ENCODE results near the gene PTPN12. TPM values are rescaled to one million over a fixed set of nuclear protein-coding genes. Genes with fewer than 3 reads are reported as not detected.
A peak's percentile ranks its signal among the peaks of the same experiment; 100 is the strongest.
"Not testable (repeated sequence)": the region's sequence is repeated elsewhere in the genome, so short reads cannot be mapped to it uniquely, and the experiment has no call there.

The PTPN12 gene
- total RNA-seq, 1 experiment from 2014 or later: 40.9 TPM

- H3K4me3 ChIP-seq (ENCODE audit: insufficient read depth, low read depth, low read length): no peak overlapping the region
- no peaks in the 10 kb centered on the region for H3K36me3 ChIP-seq (replicated peaks; ENCODE audit: control insufficient read depth, insufficient read depth, low read length)
- H3K27me3 ChIP-seq (ENCODE audit: control insufficient read depth, insufficient read depth, low read length): no peaks in the 10 kb centered on the region
- DNase-seq: no peak
These were observed 6.1 kb upstream of the PTPN12 start for GRCh38 chr7:77531038-77531437.

DNA sequence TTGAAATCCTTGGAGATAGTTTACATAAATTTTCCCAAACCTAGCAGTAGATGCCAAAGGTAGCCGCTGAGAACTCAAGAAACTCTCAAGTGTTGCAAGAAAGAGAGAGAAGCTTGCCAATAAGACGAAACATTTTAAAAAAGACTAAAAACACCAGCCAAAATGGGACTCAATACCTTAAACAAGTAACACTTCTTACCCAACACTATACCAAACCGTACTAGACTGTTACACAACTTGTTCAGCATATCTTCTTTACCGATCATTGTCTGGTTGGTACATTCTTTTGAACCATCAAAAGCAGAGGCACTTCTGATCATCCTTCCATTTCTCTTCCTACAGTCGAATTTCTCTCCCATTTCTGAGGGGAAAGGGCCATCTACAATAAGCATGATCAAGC lies 4.8 kb upstream of the PTPN12 start:
- Histone ChIP-seq H3K36me3 (replicated peaks; ENCODE audit: control insufficient read depth, insufficient read depth, low read length) (no peaks in the 10 kb centered on the region), H3K4me3 (ENCODE audit: insufficient read depth, low read depth, low read length) (no peak overlapping the region), H3K27me3 (ENCODE audit: control insufficient read depth, insufficient read depth, low read length) (no peaks in the 10 kb centered on the region)
- DNase-seq: no peak

- not testable (repeated sequence) for H3K4me3 ChIP-seq (ENCODE audit: insufficient read depth, low read depth, low read length); H3K36me3 ChIP-seq (replicated peaks; ENCODE audit: control insufficient read depth, insufficient read depth, low read length); H3K27me3 ChIP-seq (ENCODE audit: control insufficient read depth, insufficient read depth, low read length); DNase-seq
These were observed 4.4 kb upstream of the PTPN12 start for GRCh38 chr7:77532732-77533131.

DNA sequence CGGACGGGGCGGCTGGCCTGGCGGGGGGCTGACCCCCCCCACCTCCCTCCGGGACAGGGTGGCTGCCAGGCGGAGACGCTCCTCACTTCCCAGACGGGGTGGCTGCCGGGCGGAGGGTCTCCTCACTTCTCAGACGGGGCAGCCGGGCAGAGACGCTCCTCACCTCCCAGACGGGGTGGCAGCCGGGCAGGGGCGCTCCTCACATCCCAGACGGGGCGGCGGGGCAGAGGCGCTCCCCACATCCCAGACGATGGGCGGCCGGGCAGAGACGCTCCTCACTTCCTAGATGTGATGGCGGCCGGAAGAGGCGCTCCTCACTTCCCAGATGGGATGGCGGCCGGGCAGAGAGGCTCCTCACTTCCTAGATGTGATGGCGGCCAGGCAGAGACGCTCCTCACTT lies 3.0 kb upstream of the PTPN12 start:
- DNase-seq; H3K27me3 ChIP-seq (ENCODE audit: control insufficient read depth, insufficient read depth, low read length); H3K4me3 ChIP-seq (ENCODE audit: insufficient read depth, low read depth, low read length); H3K36me3 ChIP-seq (replicated peaks; ENCODE audit: control insufficient read depth, insufficient read depth, low read length): not testable (repeated sequence)

DNA sequence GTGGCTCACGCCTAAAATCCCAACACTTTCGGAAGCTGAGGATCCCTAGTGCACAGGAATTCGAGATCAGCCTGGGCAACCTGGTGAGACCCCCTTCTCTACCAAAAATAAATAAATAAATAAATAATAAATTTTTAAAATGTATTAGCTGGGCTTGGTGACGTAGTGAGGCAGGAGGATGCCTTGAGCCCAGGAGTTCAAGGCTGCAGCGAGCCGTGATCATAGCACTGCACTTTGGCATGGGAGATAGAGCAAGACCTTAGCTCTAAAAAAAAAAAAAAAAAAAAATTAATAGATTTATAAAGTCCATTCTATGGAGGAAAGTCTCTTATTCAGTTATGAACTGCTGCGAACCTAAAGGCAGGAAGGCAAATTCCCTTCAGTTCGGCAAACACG lies 1.1 kb upstream of the PTPN12 start:
- Histone ChIP-seq H3K4me3 (ENCODE audit: insufficient read depth, low read depth, low read length) (peak overlapping the region; percentile 67), H3K27me3 (ENCODE audit: control insufficient read depth, insufficient read depth, low read length) (no peaks in the 10 kb centered on the region), H3K36me3 (replicated peaks; ENCODE audit: control insufficient read depth, insufficient read depth, low read length) (no peaks in the 10 kb centered on the region)
- DNase-seq: no peak

- Histone ChIP-seq H3K4me3 (ENCODE audit: insufficient read depth, low read depth, low read length) (peak overlapping the region; percentile 67), H3K36me3 (replicated peaks; ENCODE audit: control insufficient read depth, insufficient read depth, low read length) (no peaks in the 10 kb centered on the region), H3K27me3 (ENCODE audit: control insufficient read depth, insufficient read depth, low read length) (no peaks in the 10 kb centered on the region)
- peak; percentile 99 for DNase-seq
These were observed 521 bp upstream of the PTPN12 start for GRCh38 chr7:77536413-77537135.

- Histone ChIP-seq H3K27me3 (ENCODE audit: control insufficient read depth, insufficient read depth, low read length) (no peaks in the 10 kb centered on the region), H3K4me3 (ENCODE audit: insufficient read depth, low read depth, low read length) (peak overlapping the region; percentile 91), H3K36me3 (replicated peaks; ENCODE audit: control insufficient read depth, insufficient read depth, low read length) (no peaks in the 10 kb centered on the region; the same call in 1 of the 2 replicates)
- peak; percentile 66 for DNase-seq
These were observed 734 bp downstream of the PTPN12 start for GRCh38 chr7:77537778-77538280.

GRCh38 chr7:77538281-77539212 lies 1.5 kb downstream of the PTPN12 start:
- peak; percentile 81 for DNase-seq
- Histone ChIP-seq H3K4me3 (ENCODE audit: insufficient read depth, low read depth, low read length) (peak overlapping the region; percentile 91), H3K27me3 (ENCODE audit: control insufficient read depth, insufficient read depth, low read length) (no peaks in the 10 kb centered on the region), H3K36me3 (replicated peaks; ENCODE audit: control insufficient read depth, insufficient read depth, low read length) (no peaks in the 10 kb centered on the region; the same call in 1 of the 2 replicates)

GRCh38 chr7:77540402-77540822 lies 3.3 kb downstream of the PTPN12 start:
- Histone ChIP-seq H3K27me3 (ENCODE audit: control insufficient read depth, insufficient read depth, low read length) (no peaks in the 10 kb centered on the region), H3K4me3 (ENCODE audit: insufficient read depth, low read depth, low read length) (no peak overlapping the region), H3K36me3 (replicated peaks; ENCODE audit: control insufficient read depth, insufficient read depth, low read length) (no peaks in the 10 kb centered on the region; the same call in 1 of the 2 replicates)
- no peak for DNase-seq

DNA sequence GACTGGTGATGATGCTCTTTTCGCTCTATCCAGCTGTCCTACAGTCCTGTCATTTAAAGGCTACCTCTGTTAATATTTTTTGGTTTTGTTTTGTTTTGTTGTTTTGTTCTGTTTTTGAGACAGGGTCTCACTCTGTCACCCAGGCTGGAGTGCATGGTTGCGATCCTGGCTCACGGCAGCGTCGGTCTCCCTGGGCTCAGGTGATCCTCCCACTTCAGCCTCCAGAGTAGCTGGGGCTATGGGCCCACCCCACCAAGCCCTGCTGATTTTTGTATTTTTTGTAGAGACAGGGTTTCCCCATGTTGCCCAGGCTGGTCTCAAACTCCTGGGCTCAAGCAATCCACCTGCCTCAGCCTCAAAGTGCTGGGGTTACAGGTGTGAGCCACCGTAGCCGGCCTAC lies 3.9 kb downstream of the PTPN12 start:
- H3K27me3 ChIP-seq (ENCODE audit: control insufficient read depth, insufficient read depth, low read length); H3K36me3 ChIP-seq (replicated peaks; ENCODE audit: control insufficient read depth, insufficient read depth, low read length); DNase-seq; H3K4me3 ChIP-seq (ENCODE audit: insufficient read depth, low read depth, low read length): not testable (repeated sequence)

DNA sequence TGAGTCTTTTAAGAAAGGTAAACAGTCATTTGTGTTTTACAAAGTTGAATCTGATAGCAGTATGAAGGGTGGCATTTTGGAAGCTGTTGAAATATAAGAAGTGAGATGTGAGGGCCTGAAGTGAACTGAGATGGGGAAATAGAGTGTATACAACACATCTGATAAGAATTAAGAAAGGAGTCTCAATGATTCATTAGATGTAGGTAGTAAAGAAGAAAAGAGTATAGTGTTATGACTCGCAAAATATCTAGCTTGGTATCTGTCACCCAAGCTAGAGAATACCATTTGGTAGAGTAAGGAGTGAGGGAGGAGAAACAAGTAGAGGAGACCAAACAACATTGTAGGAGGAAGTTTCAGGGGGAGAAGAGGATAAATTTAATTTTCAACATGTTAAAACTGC lies 5.3 kb downstream of the PTPN12 start:
- H3K36me3 ChIP-seq (replicated peaks; ENCODE audit: control insufficient read depth, insufficient read depth, low read length): no peaks in the 10 kb centered on the region; the same call in 1 of the 2 replicates
- no peak overlapping the region for H3K4me3 ChIP-seq (ENCODE audit: insufficient read depth, low read depth, low read length)
- DNase-seq: no peak
- no peaks in the 10 kb centered on the region for H3K27me3 ChIP-seq (ENCODE audit: control insufficient read depth, insufficient read depth, low read length)

DNA sequence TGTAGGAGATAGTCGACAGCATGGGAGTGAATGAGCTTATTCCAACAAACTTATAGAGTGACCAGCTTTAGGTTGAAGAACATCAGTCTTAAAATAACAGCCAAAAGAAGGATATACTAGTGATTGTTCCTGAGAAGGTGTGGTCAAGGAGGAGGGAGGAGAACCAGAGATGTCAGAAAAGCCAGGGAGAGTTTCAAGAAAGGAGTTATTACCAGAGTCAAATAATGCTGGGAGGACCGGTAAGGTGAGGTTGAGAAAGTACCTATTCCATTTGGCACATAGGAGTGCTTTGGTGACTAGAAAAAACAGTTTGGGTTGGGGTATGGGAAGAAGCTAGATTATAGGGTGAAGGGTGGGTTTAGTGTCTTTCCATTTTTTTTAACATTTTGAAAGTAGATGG lies 5.8 kb downstream of the PTPN12 start:
- no peak for DNase-seq
- Histone ChIP-seq H3K4me3 (ENCODE audit: insufficient read depth, low read depth, low read length) (no peak overlapping the region), H3K36me3 (replicated peaks; ENCODE audit: control insufficient read depth, insufficient read depth, low read length) (no peaks in the 10 kb centered on the region; the same call in 1 of the 2 replicates)

GRCh38 chr7:77543910-77544309 lies 6.8 kb downstream of the PTPN12 start:
- no peaks in the 10 kb centered on the region; the same call in 1 of the 2 replicates for H3K36me3 ChIP-seq (replicated peaks; ENCODE audit: control insufficient read depth, insufficient read depth, low read length)
- no peak overlapping the region for H3K4me3 ChIP-seq (ENCODE audit: insufficient read depth, low read depth, low read length)
- no peaks in the 10 kb centered on the region for H3K27me3 ChIP-seq (ENCODE audit: control insufficient read depth, insufficient read depth, low read length)
- no peak for DNase-seq

More for the DNA sequence above, 5.8 kb downstream of the PTPN12 start:
- H3K27me3 ChIP-seq (ENCODE audit: control insufficient read depth, insufficient read depth, low read length): no peaks in the 10 kb centered on the region

DNA sequence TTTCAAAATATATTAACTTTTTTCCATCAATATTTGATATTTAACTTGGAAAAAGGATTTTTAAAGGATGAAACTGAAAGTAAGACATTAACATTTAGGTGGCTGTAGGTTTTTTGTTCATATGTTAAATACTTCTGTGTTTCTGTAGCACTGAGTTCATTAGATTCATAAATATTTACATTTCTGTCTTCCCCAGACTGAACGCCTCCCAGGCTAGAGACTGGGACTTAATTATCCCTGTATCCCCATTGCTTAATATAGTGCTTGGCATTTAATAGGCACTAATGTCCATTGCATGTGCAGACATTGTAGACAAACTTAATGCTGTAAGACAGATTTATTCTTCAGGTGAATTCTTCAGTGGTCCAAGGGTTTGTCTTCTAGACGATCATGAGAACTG lies 7.4 kb downstream of the PTPN12 start:
- Histone ChIP-seq H3K27me3 (ENCODE audit: control insufficient read depth, insufficient read depth, low read length) (no peaks in the 10 kb centered on the region), H3K36me3 (replicated peaks; ENCODE audit: control insufficient read depth, insufficient read depth, low read length) (no peaks in the 10 kb centered on the region; the same call in 1 of the 2 replicates), H3K4me3 (ENCODE audit: insufficient read depth, low read depth, low read length) (no peak overlapping the region)
- no peak for DNase-seq

DNA sequence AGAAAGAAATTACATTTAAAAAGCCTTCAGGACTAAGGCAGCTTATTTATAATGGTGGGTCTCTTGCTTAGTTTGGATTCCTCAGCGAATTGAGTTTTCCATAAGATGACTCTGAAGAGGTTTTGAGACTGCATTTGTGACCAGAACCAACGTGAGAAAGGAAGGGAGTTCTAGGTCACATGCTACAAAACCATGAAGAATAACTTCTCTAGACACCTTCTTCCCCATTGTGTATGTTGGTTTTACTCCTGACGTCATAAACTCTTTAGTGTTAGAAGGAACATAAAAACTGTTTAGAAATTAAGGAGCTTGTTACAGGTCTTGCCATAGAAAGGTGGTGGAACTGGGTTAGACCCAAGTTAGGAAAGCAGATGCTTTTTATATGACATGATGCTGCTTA lies 11.1 kb downstream of the PTPN12 start:
- no peak for DNase-seq

More for the DNA sequence above, 11.1 kb downstream of the PTPN12 start:
- H3K27me3 ChIP-seq (ENCODE audit: control insufficient read depth, insufficient read depth, low read length): no peaks in the 10 kb centered on the region
- H3K36me3 ChIP-seq (replicated peaks; ENCODE audit: control insufficient read depth, insufficient read depth, low read length): no peaks in the 10 kb centered on the region
- H3K4me3 ChIP-seq (ENCODE audit: insufficient read depth, low read depth, low read length): no peak overlapping the region

All from H7 (cell line).